Adrenal gland (tissue), 5 donors: ENCODE measurements around the gene ABCC3.

Experiments used
- POLR2A ChIP-seq, 2 donors: fragments of 450-650 bp; IDR thresholded peaks; one replicate each; pipeline ENCODE4 v1.6.1; 2017; ENCODE audit warnings: antibody characterized with exemption in 2 of 2, mild to moderate bottlenecking in 2 of 2, moderate library complexity in 1 of 2
- TF ChIP-seq, protein P1 (sequence below), 6 experiments: fragments of 450-650 bp in 4 of 6; fragments of 200-600 bp in 2 of 6; sonication (generic) in 1 of 6; IDR thresholded peaks; 1 replicate in 5 of 6; 2 replicates in 1 of 6; pipeline versions ENCODE4 v1.5.1 to v1.8.0; 2016 to 2021; ENCODE audit warnings: antibody characterized with exemption in 6 of 6, mild to moderate bottlenecking in 2 of 6, moderate library complexity in 1 of 6
- donor health status: DM: no; HTN: no; CAD: no.

DNA sequence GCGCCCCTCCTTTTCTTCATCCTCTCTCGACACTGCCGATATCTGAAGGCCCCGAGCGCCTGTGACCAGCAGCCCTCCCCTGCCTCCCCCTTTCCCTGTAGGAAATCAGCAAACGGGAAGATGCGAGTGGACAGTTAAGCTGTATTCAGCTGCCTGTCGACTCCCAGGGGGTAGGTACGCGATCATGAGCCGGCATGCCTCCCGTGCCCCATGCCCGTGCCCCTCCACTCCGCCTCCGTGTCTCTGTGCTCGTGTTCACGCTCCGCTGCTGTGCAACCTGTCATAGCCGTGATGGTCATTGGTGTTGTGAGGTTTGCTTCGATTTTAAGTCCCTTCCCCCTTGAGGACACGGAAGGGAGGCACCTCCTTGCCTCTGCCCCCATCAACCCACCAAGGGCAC, 39.8 kb upstream of the ABCC3 start:
- TF ChIP-seq, protein P1, sequence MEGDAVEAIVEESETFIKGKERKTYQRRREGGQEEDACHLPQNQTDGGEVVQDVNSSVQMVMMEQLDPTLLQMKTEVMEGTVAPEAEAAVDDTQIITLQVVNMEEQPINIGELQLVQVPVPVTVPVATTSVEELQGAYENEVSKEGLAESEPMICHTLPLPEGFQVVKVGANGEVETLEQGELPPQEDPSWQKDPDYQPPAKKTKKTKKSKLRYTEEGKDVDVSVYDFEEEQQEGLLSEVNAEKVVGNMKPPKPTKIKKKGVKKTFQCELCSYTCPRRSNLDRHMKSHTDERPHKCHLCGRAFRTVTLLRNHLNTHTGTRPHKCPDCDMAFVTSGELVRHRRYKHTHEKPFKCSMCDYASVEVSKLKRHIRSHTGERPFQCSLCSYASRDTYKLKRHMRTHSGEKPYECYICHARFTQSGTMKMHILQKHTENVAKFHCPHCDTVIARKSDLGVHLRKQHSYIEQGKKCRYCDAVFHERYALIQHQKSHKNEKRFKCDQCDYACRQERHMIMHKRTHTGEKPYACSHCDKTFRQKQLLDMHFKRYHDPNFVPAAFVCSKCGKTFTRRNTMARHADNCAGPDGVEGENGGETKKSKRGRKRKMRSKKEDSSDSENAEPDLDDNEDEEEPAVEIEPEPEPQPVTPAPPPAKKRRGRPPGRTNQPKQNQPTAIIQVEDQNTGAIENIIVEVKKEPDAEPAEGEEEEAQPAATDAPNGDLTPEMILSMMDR (IDR thresholded peaks at IDR 0.05): no peak
- no peak for TF ChIP-seq POLR2A (IDR thresholded peaks at IDR 0.05)
